HCT116 (cell line): Measurements from ENCODE around the gene CHST1. TPM values are rescaled to one million over a fixed set of nuclear protein-coding genes. Genes with fewer than 3 reads are reported as not detected.

Source experiments
- ATAC-seq: fragments of 200-7000 bp; cut with Tn5 transposase; 2 replicates; pipeline ENCODE4 v1.9.1; 2020; ENCODE audit warnings: mild to moderate bottlenecking, moderate library complexity
- BruUV-seq: library from RNA; stranded (reverse); fragments of 400-500 nt; replicated peaks from 2 replicates; lab custom pipeline; 2021; lab: Mats Ljungman, UMichigan
- CTCF ChIA-PET: fragments of 300-600 bp; sonication (Branson Sonifier 250); formaldehyde crosslinking; loops from one replicate; lab custom pipeline; 2021; ENCODE audit warnings: antibody characterized with exemption; lab: Charles Lee
- POLR2A ChIA-PET: fragments of 300-600, 350-600 bp; sonication (Branson Sonifier 250); formaldehyde crosslinking; loops from one replicate; lab custom pipeline; 2021; ENCODE audit warnings: antibody characterized with exemption; lab: Charles Lee
- RAD21 ChIA-PET, 2 experiments: fragments of 300-600 bp; sonication (Branson Sonifier 250); formaldehyde crosslinking; loops; one replicate each; lab custom pipeline; 2023; ENCODE audit warnings: low total read pairs in 2 of 2; ENCODE audit not compliant: uncharacterized antibody in 2 of 2, unreplicated experiment in 2 of 2, low non-redundant PET in 1 of 2; lab: Charles Lee
- DNase-seq: peaks from one replicate; pipeline ENCODE4 v3.0.0-alpha.2; 2010; ENCODE audit warnings: low read depth, low spot score
- H2AFZ ChIP-seq: fragments of 200-600 bp; shearing (Covaris generic), sonication (generic); 2 replicates; pipeline ENCODE4 v1.6.1; 2017; ENCODE audit warnings: low read depth, mixed run types, mixed read lengths, antibody characterized with exemption, low read length; ENCODE audit not compliant: poor library complexity, severe bottlenecking
- H3K27ac ChIP-seq: 2 replicates; pipeline ENCODE4 v1.5.1; 2012; ENCODE audit warnings: low read depth, low read length
- H3K27me3 ChIP-seq: fragments of 200-600 bp; sonication (generic); 2 replicates; pipeline ENCODE4 v1.6.1; 2016; ENCODE audit warnings: mixed run types, low read length, mixed read lengths; ENCODE audit not compliant: insufficient read depth
- H3K36me3 ChIP-seq, 2 experiments: fragments of 200-500 bp in 1 of 2; fragments of 200-600 bp in 1 of 2; sonication (Bioruptor generic) in 1 of 2; sonication (generic) in 1 of 2; 2 replicates each; pipeline versions ENCODE4 v1.5.1 to v1.6.1; 2014 to 2016; ENCODE audit warnings: low read length in 2 of 2, inconsistent platforms in 1 of 2, mixed read lengths in 1 of 2, mixed run types in 1 of 2; ENCODE audit not compliant: insufficient read depth in 2 of 2, control insufficient read depth in 1 of 2
- H3K4me1 ChIP-seq, 2 experiments: fragments of 200-600 bp in 1 of 2; sonication (generic) in 1 of 2; 2 replicates each; pipeline versions ENCODE4 v1.5.1 to v1.6.1; 2012 to 2017; ENCODE audit warnings: low read length in 2 of 2, inconsistent platforms in 1 of 2, mild to moderate bottlenecking in 1 of 2, mixed read lengths in 1 of 2, mixed run types in 1 of 2, moderate library complexity in 1 of 2; ENCODE audit not compliant: insufficient read depth in 2 of 2, control insufficient read depth in 1 of 2
- H3K4me2 ChIP-seq: fragments of 200-600 bp; sonication (generic); 2 replicates; pipeline ENCODE4 v1.6.1; 2017; ENCODE audit warnings: mixed run types, low read length, mixed read lengths
- H3K4me3 ChIP-seq, 2 experiments: fragments of 200-600 bp in 1 of 2; sonication (generic) in 1 of 2; replicated peaks in 1 of 2; 2 replicates each; pipeline ENCODE4 v1.5.1; 2011 to 2016; ENCODE audit warnings: low read length in 2 of 2, control low read depth in 1 of 2, low read depth in 1 of 2, mild to moderate bottlenecking in 1 of 2, mixed read lengths in 1 of 2, mixed run types in 1 of 2
- H3K79me2 ChIP-seq: fragments of 200-600 bp; sonication (generic); 2 replicates; pipeline ENCODE4 v1.6.1; 2017; ENCODE audit warnings: mild to moderate bottlenecking, mixed run types, low read length, moderate library complexity, mixed read lengths; ENCODE audit not compliant: insufficient read depth
- H3K9ac ChIP-seq: fragments of 200-600 bp; sonication (generic); 2 replicates; pipeline ENCODE4 v1.6.1; 2016; ENCODE audit warnings: low read length, mixed read lengths
- H3K9me2 ChIP-seq: fragments of 200-600 bp; sonication (generic), shearing (Covaris generic); 2 replicates; pipeline ENCODE4 v1.6.1; 2017; ENCODE audit warnings: mixed run types, mild to moderate bottlenecking, moderate library complexity; ENCODE audit not compliant: insufficient read depth
- H3K9me3 ChIP-seq, 2 experiments: fragments of 200-500 bp in 1 of 2; fragments of 200-600 bp in 1 of 2; sonication (Bioruptor generic) in 1 of 2; sonication (generic) in 1 of 2; 2 replicates each; pipeline ENCODE4 v1.6.1; 2014 to 2017; ENCODE audit warnings: low read length in 2 of 2, mixed read lengths in 2 of 2, inconsistent platforms in 1 of 2, low read depth in 1 of 2, mild to moderate bottlenecking in 1 of 2, mixed run types in 1 of 2, moderate library complexity in 1 of 2; ENCODE audit not compliant: control insufficient read depth in 1 of 2, insufficient read depth in 1 of 2
- H4K20me1 ChIP-seq: fragments of 200-600 bp; sonication (generic), shearing (Covaris generic); 2 replicates; pipeline ENCODE4 v1.6.1; 2017; ENCODE audit warnings: mixed run types, mild to moderate bottlenecking, moderate library complexity; ENCODE audit not compliant: insufficient read depth
- ATF3 ChIP-seq: IDR thresholded peaks from 2 replicates; pipeline ENCODE4 v1.6.1; 2012
- CBX3 ChIP-seq: IDR thresholded peaks from 2 replicates; pipeline ENCODE4 v1.6.1; 2012; ENCODE audit warnings: low read depth
- CEBPB ChIP-seq: IDR thresholded peaks from 2 replicates; pipeline ENCODE4 v1.6.1; 2012; ENCODE audit warnings: low read depth
- EGR1 ChIP-seq: IDR thresholded peaks from 2 replicates; pipeline ENCODE4 v1.6.1; 2012; ENCODE audit warnings: low read depth
- ELF1 ChIP-seq: IDR thresholded peaks from 2 replicates; pipeline ENCODE4 v1.6.1; 2012; ENCODE audit warnings: low read depth, borderline replicate concordance
- EZH2 ChIP-seq: fragments of 200-600 bp; sonication (generic); IDR thresholded peaks from 2 replicates; pipeline ENCODE4 v1.6.1; 2017; ENCODE audit warnings: antibody characterized with exemption, mixed run types
- EZH2phosphoT487 ChIP-seq: fragments of 200-600 bp; IDR thresholded peaks from 2 replicates; pipeline ENCODE4 v1.6.1; 2018; ENCODE audit warnings: antibody characterized with exemption, borderline replicate concordance
- FOSL1 ChIP-seq: IDR thresholded peaks from 2 replicates; pipeline ENCODE4 v1.6.1; 2012; ENCODE audit warnings: low read depth
- POLR2AphosphoS5 ChIP-seq: IDR thresholded peaks from 2 replicates; pipeline ENCODE4 v1.6.1; 2011; ENCODE audit warnings: mild to moderate bottlenecking, low read depth, low read length, moderate library complexity
- REST ChIP-seq: IDR thresholded peaks from 2 replicates; pipeline ENCODE4 v1.6.1; 2012; ENCODE audit warnings: low read depth
- SIN3A ChIP-seq: IDR thresholded peaks from 2 replicates; pipeline ENCODE4 v1.6.1; 2012; ENCODE audit warnings: low read depth
- SP1 ChIP-seq: IDR thresholded peaks from 2 replicates; pipeline ENCODE4 v1.6.1; 2012; ENCODE audit warnings: low read depth
- SRF ChIP-seq: IDR thresholded peaks from 2 replicates; pipeline ENCODE4 v1.6.1; 2012; ENCODE audit warnings: low read depth
- TCF7L2 ChIP-seq: IDR thresholded peaks from 2 replicates; pipeline ENCODE4 v1.7.0; 2011; ENCODE audit warnings: borderline replicate concordance, inconsistent platforms; ENCODE audit not compliant: insufficient read depth, insufficient read length; ENCODE audit errors: extremely low read depth
- ZFX ChIP-seq: fragments of 450-650 bp; IDR thresholded peaks from 2 replicates; pipeline ENCODE4 v1.6.1; 2017
- ZNF274 ChIP-seq: fragments of 200-500 bp; sonication (Bioruptor generic); IDR thresholded peaks from 2 replicates; pipeline ENCODE4 v1.6.1; 2014; ENCODE audit warnings: mild to moderate bottlenecking, low read depth, low read length, inconsistent platforms
- intact Hi-C: fragments of 100-400 bp; cut with micrococcal nuclease; formaldehyde crosslinking; loops from 2 replicates; pipeline ENCODE4 v1.10.0; 2022
- total RNA-seq: library from RNA; stranded (reverse); gene quantifications from one replicate; pipeline ENCODE4 v1.2.1, GENCODE V29; 2021; ENCODE audit not compliant: unreplicated experiment
- TF ChIP-seq, protein P1 (sequence below): IDR thresholded peaks from 2 replicates; pipeline ENCODE4 v1.6.1; 2012
- TF ChIP-seq, protein P2 (sequence below), 3 experiments: fragments of 200-600 bp in 1 of 3; sonication (generic) in 1 of 3; IDR thresholded peaks in 2 of 3; conservative IDR thresholded peaks in 1 of 3; 2 replicates each; pipeline ENCODE4 v1.5.1; 2012 to 2017; ENCODE audit warnings: low read depth in 2 of 3, low read length in 2 of 3, antibody characterized with exemption in 1 of 3, borderline replicate concordance in 1 of 3, control low read depth in 1 of 3, mild to moderate bottlenecking in 1 of 3, mixed read lengths in 1 of 3, mixed run types in 1 of 3, moderate library complexity in 1 of 3; ENCODE audit not compliant: insufficient read depth in 1 of 3

CHST1 gene
- total RNA-seq, 1 experiment from 2014 or later: 0.69 TPM

GRCh38 chr11:45658292-45658991, 7.0 kb downstream of the CHST1 start:
- RAD21 ChIA-PET: no interaction called here
- no peaks in the 10 kb centered on the region for H3K9me2 ChIP-seq
- DNase-seq: no peak
- intact Hi-C loops: loop anchor here (10.0 kb wide), 1 partner anchor 254 kb away; no protein-coding TSS in a partner anchor
- no peak for ATAC-seq
- no peak overlapping the region for H3K4me3 ChIP-seq
- BruUV-seq: no TSS peak
- peaks cover 6% of the 10 kb centered on the region; the same call in 1 of the 2 replicates for H3K27me3 ChIP-seq
- no peak overlapping the region for H3K27ac ChIP-seq
- H3K4me1 ChIP-seq: peaks cover 3 to 12% of the 10 kb centered on the region in 2 experiments; a peak in 2 of 4 replicates
- H2AFZ ChIP-seq: no peak overlapping the region
- CTCF ChIA-PET: interaction anchor here (0.9 kb wide), 1 partner anchor 115 kb away, joined by 3 read pairs; no protein-coding TSS in a partner anchor
- TF ChIP-seq SIN3A (no peak), CEBPB (no peak), EGR1 (no peak), ATF3 (no peak), FOSL1 (no peak), ZFX (no peak), CBX3 (no peak), SRF (no peak), SP1 (no peak), ELF1 (no peak), POLR2AphosphoS5 (no peak), EZH2 (no peak), EZH2phosphoT487 (no peak), ZNF274 (no peak), TCF7L2 (no peak), REST (no peak)
- TF ChIP-seq, protein P1, sequence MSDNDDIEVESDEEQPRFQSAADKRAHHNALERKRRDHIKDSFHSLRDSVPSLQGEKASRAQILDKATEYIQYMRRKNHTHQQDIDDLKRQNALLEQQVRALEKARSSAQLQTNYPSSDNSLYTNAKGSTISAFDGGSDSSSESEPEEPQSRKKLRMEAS: no peak
- TF ChIP-seq, protein P2, sequence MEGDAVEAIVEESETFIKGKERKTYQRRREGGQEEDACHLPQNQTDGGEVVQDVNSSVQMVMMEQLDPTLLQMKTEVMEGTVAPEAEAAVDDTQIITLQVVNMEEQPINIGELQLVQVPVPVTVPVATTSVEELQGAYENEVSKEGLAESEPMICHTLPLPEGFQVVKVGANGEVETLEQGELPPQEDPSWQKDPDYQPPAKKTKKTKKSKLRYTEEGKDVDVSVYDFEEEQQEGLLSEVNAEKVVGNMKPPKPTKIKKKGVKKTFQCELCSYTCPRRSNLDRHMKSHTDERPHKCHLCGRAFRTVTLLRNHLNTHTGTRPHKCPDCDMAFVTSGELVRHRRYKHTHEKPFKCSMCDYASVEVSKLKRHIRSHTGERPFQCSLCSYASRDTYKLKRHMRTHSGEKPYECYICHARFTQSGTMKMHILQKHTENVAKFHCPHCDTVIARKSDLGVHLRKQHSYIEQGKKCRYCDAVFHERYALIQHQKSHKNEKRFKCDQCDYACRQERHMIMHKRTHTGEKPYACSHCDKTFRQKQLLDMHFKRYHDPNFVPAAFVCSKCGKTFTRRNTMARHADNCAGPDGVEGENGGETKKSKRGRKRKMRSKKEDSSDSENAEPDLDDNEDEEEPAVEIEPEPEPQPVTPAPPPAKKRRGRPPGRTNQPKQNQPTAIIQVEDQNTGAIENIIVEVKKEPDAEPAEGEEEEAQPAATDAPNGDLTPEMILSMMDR (IDR thresholded peaks at IDR 0.05 in 2 of 3, conservative IDR thresholded peaks at IDR 0.05 in 1 of 3; ENCODE audit: borderline replicate concordance in 1 of 3, insufficient read depth in 1 of 3, low read depth in 2 of 3, low read length in 2 of 3): no peak
- H3K36me3 ChIP-seq: no peaks in the 10 kb centered on the region
- H3K4me2 ChIP-seq: no peak overlapping the region
- no peaks in the 10 kb centered on the region for H4K20me1 ChIP-seq
- no peak overlapping the region for H3K9ac ChIP-seq
- POLR2A ChIA-PET: no interaction called here
- H3K9me3 ChIP-seq: no peaks in the 10 kb centered on the region
- no peaks in the 10 kb centered on the region for H3K79me2 ChIP-seq
